Kidney epithelial cell (primary cell): ENCODE measurements around the gene RUFY4. TPM values are rescaled to one million over a fixed set of nuclear protein-coding genes. Genes with fewer than 3 reads are reported as not detected.

Source experiments
- DNase-seq: peaks from one replicate; pipeline ENCODE4 v3.0.0-alpha.2; 2010; ENCODE audit warnings: low read depth
- H3K27me3 ChIP-seq: 2 replicates; pipeline ENCODE4 v1.6.0; 2011; ENCODE audit warnings: low read length; ENCODE audit not compliant: control insufficient read depth, insufficient read depth
- H3K36me3 ChIP-seq: 2 replicates; pipeline ENCODE4 v1.5.1; 2011; ENCODE audit warnings: low read length; ENCODE audit not compliant: control insufficient read depth, insufficient read depth
- H3K4me3 ChIP-seq: 2 replicates; pipeline ENCODE4 v1.5.1; 2011; ENCODE audit warnings: low read depth, mild to moderate bottlenecking, control low read depth, low read length
- total RNA-seq: library from RNA; depleted of rRNA; stranded (reverse); fragments of >200 nt; gene quantifications from 2 replicates; pipeline ENCODE4 v1.2.3, GENCODE V29; 2015
- TF ChIP-seq, protein P1 (sequence below): IDR thresholded peaks from 2 replicates; pipeline ENCODE4 v1.5.1; 2011; ENCODE audit warnings: mild to moderate bottlenecking, moderate library complexity, low read length, control low read depth, inconsistent platforms; ENCODE audit not compliant: insufficient read depth, poor library complexity, severe bottlenecking

The RUFY4 gene
- total RNA-seq, 1 donor from 2014 or later: not detected

DNA sequence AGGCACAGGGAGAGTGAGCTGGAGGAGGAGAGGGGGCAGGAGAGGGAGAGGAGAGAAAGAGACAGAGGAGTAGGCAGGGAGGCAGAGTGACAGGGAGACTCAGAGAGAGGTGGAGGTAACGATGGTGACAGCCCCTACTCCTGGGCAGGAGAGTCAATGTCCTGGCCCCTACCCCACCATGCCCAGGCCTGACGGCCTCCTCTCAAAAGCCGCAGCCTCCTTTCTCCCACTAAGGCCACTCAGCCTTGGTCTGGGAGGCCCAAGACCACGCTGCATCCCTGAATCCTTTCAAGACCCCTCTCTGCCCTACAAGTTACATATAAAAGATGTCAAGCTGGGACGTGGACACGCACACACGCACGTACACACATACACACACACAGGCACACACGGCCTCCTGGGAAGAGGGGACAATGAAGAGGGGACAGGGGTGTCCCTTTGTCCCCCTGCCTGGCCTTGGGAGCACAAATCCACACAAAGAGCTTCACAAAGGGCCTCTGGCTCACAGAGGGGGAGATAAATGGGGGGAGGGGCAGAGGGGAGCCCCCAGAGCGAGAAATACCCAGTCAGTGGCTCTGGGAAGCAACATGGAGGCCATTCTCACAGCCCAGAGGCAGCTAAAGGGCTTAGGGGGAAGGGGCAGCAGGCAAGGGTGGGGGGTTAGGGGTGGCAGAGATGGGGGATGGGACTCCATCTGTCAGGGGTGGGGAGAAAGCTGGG lies 46.8 kb upstream of the RUFY4 start:
- TF ChIP-seq, protein P1, sequence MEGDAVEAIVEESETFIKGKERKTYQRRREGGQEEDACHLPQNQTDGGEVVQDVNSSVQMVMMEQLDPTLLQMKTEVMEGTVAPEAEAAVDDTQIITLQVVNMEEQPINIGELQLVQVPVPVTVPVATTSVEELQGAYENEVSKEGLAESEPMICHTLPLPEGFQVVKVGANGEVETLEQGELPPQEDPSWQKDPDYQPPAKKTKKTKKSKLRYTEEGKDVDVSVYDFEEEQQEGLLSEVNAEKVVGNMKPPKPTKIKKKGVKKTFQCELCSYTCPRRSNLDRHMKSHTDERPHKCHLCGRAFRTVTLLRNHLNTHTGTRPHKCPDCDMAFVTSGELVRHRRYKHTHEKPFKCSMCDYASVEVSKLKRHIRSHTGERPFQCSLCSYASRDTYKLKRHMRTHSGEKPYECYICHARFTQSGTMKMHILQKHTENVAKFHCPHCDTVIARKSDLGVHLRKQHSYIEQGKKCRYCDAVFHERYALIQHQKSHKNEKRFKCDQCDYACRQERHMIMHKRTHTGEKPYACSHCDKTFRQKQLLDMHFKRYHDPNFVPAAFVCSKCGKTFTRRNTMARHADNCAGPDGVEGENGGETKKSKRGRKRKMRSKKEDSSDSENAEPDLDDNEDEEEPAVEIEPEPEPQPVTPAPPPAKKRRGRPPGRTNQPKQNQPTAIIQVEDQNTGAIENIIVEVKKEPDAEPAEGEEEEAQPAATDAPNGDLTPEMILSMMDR: no peak
- no peaks in the 10 kb centered on the region for H3K36me3 ChIP-seq
- no peak for DNase-seq
- peaks cover 5% of the 10 kb centered on the region for H3K27me3 ChIP-seq
- no peak overlapping the region for H3K4me3 ChIP-seq

DNA sequence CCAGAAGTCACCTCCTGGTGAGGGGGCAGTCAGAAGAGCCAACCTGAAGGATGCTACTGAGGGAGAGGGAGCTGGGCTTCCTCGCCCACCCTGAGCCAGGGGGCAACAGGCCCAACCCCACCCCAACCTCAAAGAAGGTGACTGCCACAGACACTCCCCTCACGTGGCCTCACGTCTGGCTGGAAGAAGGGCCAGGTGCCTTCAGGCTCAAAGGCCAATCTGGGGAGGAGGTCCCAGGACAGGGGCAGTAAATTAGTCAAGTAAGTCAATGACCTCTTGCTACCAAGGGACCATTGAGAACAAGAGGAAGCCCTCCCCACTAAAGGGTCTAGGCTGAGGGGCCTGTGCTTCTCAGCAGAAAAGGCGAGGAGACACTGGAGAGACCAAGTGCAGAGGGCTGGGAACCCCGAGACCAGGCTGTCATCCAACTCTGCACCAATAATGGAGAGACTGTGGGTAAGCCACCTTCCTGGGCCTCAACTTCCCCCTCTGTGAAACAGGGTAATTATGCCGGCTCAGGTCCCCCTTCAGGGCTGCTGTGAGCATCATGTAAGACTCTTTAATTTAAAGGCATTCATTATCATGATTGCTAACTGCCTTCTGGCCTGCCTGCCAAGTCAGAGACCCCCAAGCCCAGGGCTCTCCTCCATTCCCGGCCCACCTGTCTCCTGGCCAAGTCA lies 46.1 kb upstream of the RUFY4 start:
- TF ChIP-seq, protein P1: no peak
- no peak for DNase-seq
- Histone ChIP-seq H3K27me3 (peaks cover 5% of the 10 kb centered on the region), H3K36me3 (no peaks in the 10 kb centered on the region), H3K4me3 (no peak overlapping the region)

DNA sequence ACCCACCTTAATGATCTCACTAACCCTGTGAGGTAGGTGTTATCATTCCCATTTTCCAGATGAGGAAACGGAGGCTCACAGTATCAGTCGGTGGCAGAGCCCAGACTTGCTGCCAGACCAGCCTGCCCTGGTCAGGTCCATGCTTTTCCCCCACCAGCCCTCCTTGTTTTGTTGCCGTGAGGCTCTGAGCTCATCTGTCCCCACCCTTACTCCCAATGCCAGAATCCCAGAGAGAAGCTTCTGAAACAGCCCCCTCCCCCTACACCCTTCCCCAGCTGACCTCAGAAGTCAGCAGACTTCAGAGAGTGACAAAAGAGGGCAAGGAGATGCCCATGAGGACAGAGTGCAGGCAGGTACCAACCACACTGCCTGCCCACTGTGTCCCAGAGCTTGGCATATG lies 45.4 kb upstream of the RUFY4 start:
- DNase-seq: no peak
- TF ChIP-seq, protein P1: no peak

DNA sequence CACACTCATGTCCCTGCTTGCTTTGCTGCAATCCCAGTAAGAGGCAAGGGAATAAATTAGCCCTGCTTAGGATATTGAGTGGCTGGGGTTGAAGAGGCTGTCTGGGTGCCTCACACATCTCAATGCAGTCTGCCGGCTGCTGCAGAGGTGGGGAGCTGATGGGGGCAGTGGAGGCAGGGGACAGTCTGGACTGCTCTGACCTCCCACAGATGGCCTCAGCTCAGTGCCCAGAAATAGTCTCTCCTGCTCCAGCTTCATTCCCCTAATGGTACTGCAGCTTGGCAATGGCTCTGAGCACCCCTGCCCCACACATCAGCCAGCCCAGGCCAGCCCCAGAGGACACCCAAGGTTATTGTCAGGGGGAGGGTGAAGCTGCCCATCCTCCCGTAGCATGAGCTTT lies 44.7 kb upstream of the RUFY4 start:
- DNase-seq: no peak
- TF ChIP-seq, protein P1: no peak
- Histone ChIP-seq H3K36me3 (no peaks in the 10 kb centered on the region), H3K4me3 (no peak overlapping the region), H3K27me3 (peaks cover 5% of the 10 kb centered on the region)

More for the DNA sequence above, 45.4 kb upstream of the RUFY4 start:
- H3K36me3 ChIP-seq: no peaks in the 10 kb centered on the region
- no peak overlapping the region for H3K4me3 ChIP-seq
- peaks cover 5% of the 10 kb centered on the region for H3K27me3 ChIP-seq

DNA sequence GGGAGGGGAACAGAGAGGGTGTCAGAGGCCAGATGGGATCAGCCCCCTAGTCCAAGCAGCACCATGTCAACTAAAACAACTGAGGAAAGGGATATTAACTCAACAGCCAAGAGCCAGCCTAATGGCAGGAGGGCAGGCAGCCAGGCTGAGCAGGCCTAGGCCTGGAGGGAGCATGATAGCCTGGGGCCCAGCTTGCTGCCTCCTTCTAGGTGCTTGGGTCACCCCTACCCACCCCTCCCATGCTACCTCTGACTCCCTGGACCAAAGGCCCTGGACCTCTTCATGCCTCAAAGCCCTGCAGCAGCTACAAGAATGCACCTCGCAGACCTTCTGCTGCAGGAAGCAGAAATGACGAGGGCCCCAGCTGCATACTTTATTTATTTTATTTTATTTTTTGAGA lies 44.2 kb upstream of the RUFY4 start:
- Histone ChIP-seq H3K27me3 (peaks cover 5% of the 10 kb centered on the region), H3K4me3 (no peak overlapping the region), H3K36me3 (no peaks in the 10 kb centered on the region)
- TF ChIP-seq, protein P1: no peak
- no peak for DNase-seq

DNA sequence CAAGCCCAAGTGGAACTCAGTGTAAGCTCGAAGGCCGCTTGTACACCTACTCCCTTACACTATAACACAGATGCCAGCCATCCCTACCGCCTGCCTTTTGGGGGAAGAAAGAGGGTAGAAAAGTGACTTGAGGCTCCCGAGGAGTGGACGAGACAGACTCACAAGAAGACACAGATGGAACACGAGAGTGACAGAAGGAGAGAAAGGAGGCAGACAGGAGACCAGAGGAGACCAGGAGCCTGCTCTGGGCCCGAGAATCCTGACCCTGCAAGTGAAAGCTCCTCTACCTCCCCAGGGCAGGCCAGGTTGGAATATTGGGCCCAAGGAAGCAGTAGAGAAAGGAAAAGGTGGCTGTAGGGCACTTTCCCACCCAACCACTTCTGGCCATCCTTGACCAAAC lies 42.8 kb upstream of the RUFY4 start:
- Histone ChIP-seq H3K27me3 (peaks cover 7% of the 10 kb centered on the region), H3K4me3 (no peak overlapping the region), H3K36me3 (no peaks in the 10 kb centered on the region)
- TF ChIP-seq, protein P1: no peak
- DNase-seq: no peak
